HG02840 (cell line): Measurements from ENCODE around the gene SLC4A4.
"Not testable (repeated sequence)": the region's sequence is repeated elsewhere in the genome, so short reads cannot be mapped to it uniquely, and the experiment has no call there.

Experiments used
- ATAC-seq: cut with Tn5 transposase; IDR thresholded peaks from one replicate; pipeline ENCODE4 v1.9.1; 2021; ENCODE audit warnings: mild to moderate bottlenecking, moderate library complexity, moderate number of reproducible peaks; ENCODE audit not compliant: unreplicated experiment, low FRiP score

SLC4A4 gene

GRCh38 chr4:71406459-71406963 is 67.7 kb downstream of the SLC4A4 start:
- ATAC-seq, result no peak

GRCh38 chr4:71408961-71409360 is 70.1 kb downstream of the SLC4A4 start:
- ATAC-seq, result not testable (repeated sequence)

- ATAC-seq, result no peak
Observed at GRCh38 chr4:71411981-71412380, 73.2 kb downstream of the SLC4A4 start.

- no peak for ATAC-seq
Observed at GRCh38 chr4:71415491-71415890, 76.7 kb downstream of the SLC4A4 start.

GRCh38 chr4:71417150-71417549 is 78.3 kb downstream of the SLC4A4 start:
- no peak for ATAC-seq

- no peak for ATAC-seq
Observed at GRCh38 chr4:71426381-71427042, 87.7 kb downstream of the SLC4A4 start.

GRCh38 chr4:71429106-71429505 is 90.3 kb downstream of the SLC4A4 start:
- no peak for ATAC-seq

- ATAC-seq, result no peak
Observed at GRCh38 chr4:71429962-71430361, 91.1 kb downstream of the SLC4A4 start.

- ATAC-seq, result no peak
Observed at GRCh38 chr4:71430609-71431008, 91.8 kb downstream of the SLC4A4 start.

GRCh38 chr4:71440612-71441011 is 101.8 kb downstream of the SLC4A4 start:
- ATAC-seq, result no peak

- no peak for ATAC-seq
Observed at GRCh38 chr4:71441186-71442169, 102.7 kb downstream of the SLC4A4 start.

GRCh38 chr4:71442336-71442735 is 103.5 kb downstream of the SLC4A4 start:
- no peak for ATAC-seq

- no peak for ATAC-seq
Observed at GRCh38 chr4:71444395-71444794, 105.6 kb downstream of the SLC4A4 start.

- ATAC-seq, result no peak
Observed at GRCh38 chr4:71445811-71446210, 107.0 kb downstream of the SLC4A4 start.

- no peak for ATAC-seq
Observed at GRCh38 chr4:71446479-71447081, 107.8 kb downstream of the SLC4A4 start.

GRCh38 chr4:71449040-71449439 is 110.2 kb downstream of the SLC4A4 start:
- ATAC-seq, result no peak

- ATAC-seq, result no peak
Observed at GRCh38 chr4:71449878-71450277, 111.1 kb downstream of the SLC4A4 start.

GRCh38 chr4:71453531-71453930 is 114.7 kb downstream of the SLC4A4 start:
- no peak for ATAC-seq

GRCh38 chr4:71456841-71457240 is 118.0 kb downstream of the SLC4A4 start:
- ATAC-seq, result no peak

- ATAC-seq, result no peak
Observed at GRCh38 chr4:71460371-71460770, 121.6 kb downstream of the SLC4A4 start.

- ATAC-seq, result no peak
Observed at GRCh38 chr4:71461422-71461821, 122.6 kb downstream of the SLC4A4 start.
